Smooth muscle cell (in vitro differentiated cells): ENCODE data around the gene PSMD1. TPM values are rescaled to one million over a fixed set of nuclear protein-coding genes. Genes with fewer than 3 reads are reported as not detected.

Experiments
- DNase-seq: peaks from one replicate; lab custom pipeline; 2025; ENCODE audit not compliant: unreplicated experiment; lab: John Stamatoyannopoulos, UW
- H2AFZ ChIP-seq: fragments of 200-600 bp; sonication (generic); 2 replicates; pipeline ENCODE4 v1.6.0; 2016; ENCODE audit warnings: antibody characterized with exemption, low read depth, mild to moderate bottlenecking
- H3F3A ChIP-seq: fragments of 200-600 bp; sonication (generic); 2 replicates; pipeline ENCODE4 v1.6.0; 2017; ENCODE audit warnings: antibody characterized with exemption, low read depth
- H3K27ac ChIP-seq: fragments of 200-600 bp; sonication (generic); 2 replicates; pipeline ENCODE4 v1.5.1; 2016; ENCODE audit warnings: low read depth, mild to moderate bottlenecking
- H3K27me3 ChIP-seq: fragments of 200-600 bp; sonication (generic); 2 replicates; pipeline ENCODE4 v1.6.1; 2016; ENCODE audit warnings: low read depth, mild to moderate bottlenecking
- H3K36me3 ChIP-seq: fragments of 200-600 bp; sonication (generic); 2 replicates; pipeline ENCODE4 v1.5.1; 2016; ENCODE audit warnings: low read depth
- H3K4me1 ChIP-seq: fragments of 200-600 bp; sonication (generic); 2 replicates; pipeline ENCODE4 v1.5.1; 2016; ENCODE audit warnings: low read depth
- H3K4me2 ChIP-seq: fragments of 200-600 bp; sonication (generic); 2 replicates; pipeline ENCODE4 v1.6.0; 2016; ENCODE audit warnings: mild to moderate bottlenecking
- H3K4me3 ChIP-seq: fragments of 200-600 bp; sonication (generic); 2 replicates; pipeline ENCODE4 v1.5.1; 2016; ENCODE audit warnings: mild to moderate bottlenecking
- H3K79me2 ChIP-seq: fragments of 200-600 bp; sonication (generic); 2 replicates; pipeline ENCODE4 v1.6.0; 2016; ENCODE audit warnings: low read depth, mild to moderate bottlenecking
- H3K9ac ChIP-seq: fragments of 200-600 bp; sonication (generic); 2 replicates; pipeline ENCODE4 v1.6.0; 2016; ENCODE audit warnings: low read depth
- H3K9me3 ChIP-seq: fragments of 200-600 bp; sonication (generic); replicated peaks from 2 replicates; pipeline ENCODE4 v1.5.1; 2016; ENCODE audit warnings: low read depth
- H4K20me1 ChIP-seq: fragments of 200-600 bp; sonication (generic); 2 replicates; pipeline ENCODE4 v1.6.0; 2016; ENCODE audit warnings: low read depth
- WGBS: methylation state at CpG from one replicate; pipeline ENCODE4 v1.1.7; 2016; ENCODE audit warnings: low lambda C conversion rate; 5-methylcytosine and 5-hydroxymethylcytosine counted together
- polyA plus RNA-seq: library from polyadenylated mRNA; unstranded; fragments of >200 nt; fragmentation: Nextera tagmentation; extraction: Ambion mirVana; gene quantifications from 2 replicates; pipeline ENCODE4 v1.2.1, GENCODE V29; 2016
- total RNA-seq: library from RNA; depleted of rRNA; stranded (reverse); fragments of >200 nt; gene quantifications from 2 replicates; pipeline ENCODE4 v1.2.3, GENCODE V29; 2014
- TF ChIP-seq, protein P1 (sequence below): fragments of 200-600 bp; sonication (generic); IDR thresholded peaks from 2 replicates; pipeline ENCODE4 v1.5.1; 2017; ENCODE audit warnings: borderline replicate concordance, mild to moderate bottlenecking, antibody characterized with exemption; ENCODE audit not compliant: insufficient read depth, poor library complexity, severe bottlenecking

PSMD1 gene
- total and polyA plus RNA-seq, 2 experiments from 2014 or later: 95.7 to 99.7 TPM

DNA sequence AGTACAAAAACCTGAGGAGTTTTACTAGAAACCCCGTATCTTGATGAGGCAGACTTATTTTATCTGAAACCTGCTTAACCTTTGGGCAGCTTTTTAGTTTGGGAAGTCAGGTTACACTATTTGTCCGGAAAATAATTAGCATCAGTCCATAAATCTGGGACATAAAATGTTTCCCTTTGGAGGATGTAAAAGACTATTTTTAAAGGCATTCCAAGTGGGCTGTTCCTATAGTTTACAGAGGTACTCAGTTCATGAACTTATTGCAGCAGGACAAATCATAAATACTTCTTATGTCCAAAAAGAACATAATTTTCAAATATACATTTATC, 61.9 kb downstream of the PSMD1 start:
- Histone ChIP-seq H3K27ac (no peak overlapping the region), H3K36me3 (no peaks in the 10 kb centered on the region), H3K9ac (no peak overlapping the region), H3K9me3 (no peaks in the 10 kb centered on the region), H3K4me3 (no peak overlapping the region), H3K4me2 (no peak overlapping the region), H3K4me1 (peaks cover 11% of the 10 kb centered on the region), H3F3A (peaks cover 2% of the 10 kb centered on the region), H3K27me3 (no peaks in the 10 kb centered on the region), H4K20me1 (peaks cover 4% of the 10 kb centered on the region), H2AFZ (no peak overlapping the region), H3K79me2 (peaks cover 4% of the 10 kb centered on the region)
- WGBS: 88% methylated on average over 2 of the region's 2 CpGs
- DNase-seq: no peak
- TF ChIP-seq, protein P1, sequence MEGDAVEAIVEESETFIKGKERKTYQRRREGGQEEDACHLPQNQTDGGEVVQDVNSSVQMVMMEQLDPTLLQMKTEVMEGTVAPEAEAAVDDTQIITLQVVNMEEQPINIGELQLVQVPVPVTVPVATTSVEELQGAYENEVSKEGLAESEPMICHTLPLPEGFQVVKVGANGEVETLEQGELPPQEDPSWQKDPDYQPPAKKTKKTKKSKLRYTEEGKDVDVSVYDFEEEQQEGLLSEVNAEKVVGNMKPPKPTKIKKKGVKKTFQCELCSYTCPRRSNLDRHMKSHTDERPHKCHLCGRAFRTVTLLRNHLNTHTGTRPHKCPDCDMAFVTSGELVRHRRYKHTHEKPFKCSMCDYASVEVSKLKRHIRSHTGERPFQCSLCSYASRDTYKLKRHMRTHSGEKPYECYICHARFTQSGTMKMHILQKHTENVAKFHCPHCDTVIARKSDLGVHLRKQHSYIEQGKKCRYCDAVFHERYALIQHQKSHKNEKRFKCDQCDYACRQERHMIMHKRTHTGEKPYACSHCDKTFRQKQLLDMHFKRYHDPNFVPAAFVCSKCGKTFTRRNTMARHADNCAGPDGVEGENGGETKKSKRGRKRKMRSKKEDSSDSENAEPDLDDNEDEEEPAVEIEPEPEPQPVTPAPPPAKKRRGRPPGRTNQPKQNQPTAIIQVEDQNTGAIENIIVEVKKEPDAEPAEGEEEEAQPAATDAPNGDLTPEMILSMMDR: no peak

DNA sequence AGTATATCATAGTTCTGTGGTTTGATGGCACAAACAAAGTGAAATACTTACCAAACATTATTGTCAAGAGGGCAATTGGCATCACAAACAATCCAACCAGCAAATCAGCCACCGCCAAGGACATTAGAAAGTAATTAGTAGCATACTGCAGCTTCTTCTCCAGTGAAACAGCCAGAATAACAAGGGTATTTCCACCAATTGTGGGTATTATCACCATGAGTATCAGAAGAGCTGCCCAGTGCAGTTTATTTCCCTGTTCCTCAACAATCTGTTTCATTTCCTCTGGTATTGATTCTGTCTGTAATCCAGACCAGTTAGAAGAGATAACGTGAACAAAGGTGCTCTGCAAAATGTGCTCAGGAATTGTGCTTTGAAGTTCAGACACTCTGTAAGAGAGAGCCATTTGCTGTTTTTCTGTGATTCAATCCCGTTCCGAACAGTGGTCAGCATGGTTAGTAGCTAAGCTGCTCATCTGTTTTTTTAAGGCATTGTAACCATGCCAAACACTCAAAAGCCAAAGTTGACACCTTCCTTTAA, 66.8 kb downstream of the PSMD1 start:
- Histone ChIP-seq H3K9me3 (no peaks in the 10 kb centered on the region), H3K4me2 (peak overlapping the region; percentile 53), H3K4me1 (peaks cover 27% of the 10 kb centered on the region), H3K4me3 (peak overlapping the region; percentile 2), H3K9ac (no peak overlapping the region), H2AFZ (no peak overlapping the region), H3K36me3 (no peaks in the 10 kb centered on the region), H3K27me3 (no peaks in the 10 kb centered on the region), H3K79me2 (peaks cover 13% of the 10 kb centered on the region), H4K20me1 (peaks cover 16% of the 10 kb centered on the region), H3F3A (peaks cover 7% of the 10 kb centered on the region), H3K27ac (peak overlapping the region; percentile 17)
- DNase-seq: no peak
- TF ChIP-seq, protein P1: no peak
- WGBS: 32% methylated on average over 4 of the region's 4 CpGs

DNA sequence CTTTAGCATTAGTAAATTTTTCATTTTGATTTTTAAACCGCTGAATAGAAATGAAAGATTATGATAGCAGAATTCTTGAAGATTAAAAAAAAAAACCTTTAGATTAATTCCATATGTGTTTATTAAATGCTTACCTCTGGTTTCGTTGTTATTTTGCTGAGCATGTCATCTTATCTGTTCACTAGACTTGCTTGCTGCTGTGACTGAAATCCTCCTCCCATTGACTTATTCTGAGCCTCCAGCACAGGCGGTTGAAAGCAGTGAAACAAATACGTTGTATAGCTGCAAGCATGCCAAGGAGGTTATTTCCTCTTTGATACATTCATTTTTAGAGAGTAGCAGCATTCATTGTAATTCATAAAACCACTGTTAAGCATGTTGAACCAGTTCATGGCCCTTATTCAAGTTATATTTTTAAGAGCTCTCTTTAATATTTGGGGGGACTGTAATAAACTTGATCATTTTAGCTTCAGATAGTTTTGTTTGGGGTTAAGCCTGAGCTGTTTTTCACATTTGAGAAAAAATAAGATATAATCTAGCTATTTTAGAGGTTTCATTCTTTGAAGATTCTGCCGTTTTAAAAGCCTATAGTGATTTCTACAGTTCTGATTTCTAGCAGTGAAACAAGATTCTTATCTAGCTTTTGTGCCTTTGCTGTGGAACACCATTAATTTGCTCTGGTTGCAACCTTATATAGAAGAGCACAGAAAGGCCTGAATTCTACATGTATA, 68.3 kb downstream of the PSMD1 start, which contains the start of gene HTR2B:
TSS of gene HTR2B (minus strand) at position 205 of the 731 bp plus-strand sequence. CDS start 1,278 bp downstream, outside the sequence.
- no peaks in the 10 kb centered on the region for H3K27me3 ChIP-seq
- no peaks in the 10 kb centered on the region for H3K36me3 ChIP-seq
- peaks cover 7% of the 10 kb centered on the region for H3F3A ChIP-seq
- no peak within 1 kb of the TSS for H2AFZ ChIP-seq
- peaks cover 17% of the 10 kb centered on the region for H4K20me1 ChIP-seq
- peak within 1 kb of the TSS; percentile 17 for H3K27ac ChIP-seq
- H3K4me1 ChIP-seq: peaks cover 27% of the 10 kb centered on the region
- H3K4me3 ChIP-seq: peak within 1 kb of the TSS; percentile 2
- peaks cover 13% of the 10 kb centered on the region for H3K79me2 ChIP-seq
- WGBS: 40% methylated on average over 5 of the region's 5 CpGs
- DNase-seq: no peak
- H3K4me2 ChIP-seq: peak within 1 kb of the TSS; percentile 53
- TF ChIP-seq, protein P1: no peak
- H3K9ac ChIP-seq: no peak within 1 kb of the TSS
- no peaks in the 10 kb centered on the region for H3K9me3 ChIP-seq
